Activated naive CD8-positive, alpha-beta T cell treated with anti-CD3 and anti-CD28 coated beads, Interleukin-2, amount 10 ng/mL, durations not matched to agents 7 days and 5 days (primary cell): ENCODE measurements around the gene WDR91. TPM values are rescaled to one million over a fixed set of nuclear protein-coding genes. Genes with fewer than 3 reads are reported as not detected.
"Not testable (repeated sequence)": the region's sequence is repeated elsewhere in the genome, so short reads cannot be mapped to it uniquely, and the experiment has no call there.

Experiments used
- ATAC-seq: fragments of 150-1000 bp; cut with Tn5 transposase; one replicate; pipeline ENCODE4 v1.10.0; 2021; ENCODE audit warnings: low read depth, moderate library complexity
- POLR2A ChIA-PET: fragments of 350-600 bp; sonication (Branson Sonifier 250); formaldehyde crosslinking; loops from one replicate; lab custom pipeline; 2021; ENCODE audit warnings: antibody characterized with exemption; lab: Charles Lee
- DNase-seq: peaks from one replicate; pipeline ENCODE4 v3.0.0; 2021
- H3K27ac Mint-ChIP-seq: one replicate; pipeline ENCODE4 v1.8.0; 2022; ENCODE audit warnings: mild to moderate bottlenecking, mixed read lengths
- H3K27me3 Mint-ChIP-seq: one replicate; pipeline ENCODE4 v1.8.0; 2022; ENCODE audit warnings: mild to moderate bottlenecking, moderate library complexity, mixed read lengths
- H3K36me3 Mint-ChIP-seq: one replicate; pipeline ENCODE4 v1.8.0; 2021; ENCODE audit warnings: mild to moderate bottlenecking, mixed read lengths
- H3K4me1 Mint-ChIP-seq: one replicate; pipeline ENCODE4 v1.8.0; 2021; ENCODE audit warnings: mixed read lengths
- H3K4me3 Mint-ChIP-seq: one replicate; pipeline ENCODE4 v1.8.0; 2022; ENCODE audit warnings: mild to moderate bottlenecking, moderate library complexity, mixed read lengths
- H3K9me3 Mint-ChIP-seq: one replicate; pipeline ENCODE4 v1.8.0; 2021; ENCODE audit warnings: mixed read lengths
- total RNA-seq, 2 experiments: library from RNA; stranded (reverse); gene quantifications; one replicate each; pipeline ENCODE4 v1.2.3, GENCODE V29; 2021

The WDR91 gene
- total RNA-seq, 2 experiments from 2014 or later: 18.7 to 19.1 TPM

GRCh38 chr7:135242096-135242684 is 30.9 kb upstream of the WDR91 start:
- Mint-ChIP-seq H3K4me1 (no peaks in the 10 kb centered on the region), H3K9me3 (no peaks in the 10 kb centered on the region), H3K36me3 (no peaks in the 10 kb centered on the region), H3K27ac (no peak overlapping the region), H3K27me3 (peaks cover 15% of the 10 kb centered on the region), H3K4me3 (no peak overlapping the region)
- DNase-seq (no peak), ATAC-seq (no peak)
- POLR2A ChIA-PET: no interaction called here

GRCh38 chr7:135240441-135240840 is 29.1 kb upstream of the WDR91 start:
- POLR2A ChIA-PET: no interaction called here

DNA sequence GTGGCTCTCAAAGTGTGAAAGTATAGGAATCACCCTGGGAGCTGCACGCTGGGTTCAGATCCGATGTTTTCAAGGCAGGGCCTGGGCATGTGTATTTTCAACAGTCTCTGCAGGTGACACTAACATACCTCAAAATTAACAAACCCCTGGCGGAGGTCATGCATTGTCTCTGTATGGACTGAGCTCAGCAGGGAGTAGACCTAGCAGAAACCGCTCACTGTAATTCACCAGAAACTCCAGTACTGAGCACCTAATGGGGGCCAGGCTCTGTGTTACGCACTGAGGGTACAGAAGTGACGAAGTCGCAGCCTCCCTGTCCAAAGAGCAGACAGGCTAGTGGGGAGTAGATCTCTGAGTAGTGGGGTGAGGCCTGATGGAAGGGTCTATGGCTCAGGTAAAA is 27.9 kb upstream of the WDR91 start:
- no peak for ATAC-seq
- POLR2A ChIA-PET: no interaction called here
- Mint-ChIP-seq H3K9me3 (no peaks in the 10 kb centered on the region), H3K36me3 (no peaks in the 10 kb centered on the region), H3K27me3 (peaks cover 14% of the 10 kb centered on the region), H3K4me3 (no peak overlapping the region), H3K27ac (no peak overlapping the region), H3K4me1 (peaks cover 4% of the 10 kb centered on the region)
- no peak for DNase-seq

More at GRCh38 chr7:135240441-135240840, 29.1 kb upstream of the WDR91 start:
- H3K9me3 Mint-ChIP-seq: no peaks in the 10 kb centered on the region
- no peak overlapping the region for H3K4me3 Mint-ChIP-seq
- DNase-seq: no peak
- H3K27me3 Mint-ChIP-seq: peaks cover 15% of the 10 kb centered on the region
- ATAC-seq: no peak
- no peaks in the 10 kb centered on the region for H3K36me3 Mint-ChIP-seq
- peaks cover 4% of the 10 kb centered on the region for H3K4me1 Mint-ChIP-seq
- H3K27ac Mint-ChIP-seq: no peak overlapping the region

GRCh38 chr7:135238112-135238744 is 26.9 kb upstream of the WDR91 start:
- Mint-ChIP-seq H3K27ac (no peak overlapping the region), H3K9me3 (no peaks in the 10 kb centered on the region), H3K36me3 (no peaks in the 10 kb centered on the region), H3K27me3 (peaks cover 11% of the 10 kb centered on the region), H3K4me1 (peaks cover 4% of the 10 kb centered on the region), H3K4me3 (no peak overlapping the region)
- no peak for DNase-seq
- POLR2A ChIA-PET: no interaction called here
- ATAC-seq: no peak

DNA sequence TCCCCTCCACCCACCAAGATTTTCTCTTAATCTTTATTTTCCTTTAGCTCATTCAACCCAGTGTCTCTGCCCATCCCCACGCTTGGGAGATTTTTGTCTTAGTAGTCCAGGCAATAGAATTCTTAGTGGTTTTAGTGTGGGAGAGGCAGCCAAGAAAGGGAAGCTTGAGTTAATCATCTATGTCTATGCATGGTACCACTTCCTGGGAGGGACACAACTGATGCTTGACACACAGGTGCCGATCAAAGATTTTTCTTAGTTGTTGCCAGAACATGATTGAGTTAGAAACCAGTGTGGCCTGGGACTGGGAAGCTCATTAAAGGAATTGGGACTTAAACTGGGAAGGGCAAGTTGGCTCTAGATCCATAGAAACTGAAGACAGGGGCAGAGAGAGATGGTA is 25.4 kb upstream of the WDR91 start:
- POLR2A ChIA-PET: no interaction called here
- H3K9me3 Mint-ChIP-seq: no peaks in the 10 kb centered on the region
- H3K27ac Mint-ChIP-seq: peak overlapping the region; percentile 32
- no peaks in the 10 kb centered on the region for H3K36me3 Mint-ChIP-seq
- no peak overlapping the region for H3K4me3 Mint-ChIP-seq
- peaks cover 4% of the 10 kb centered on the region for H3K4me1 Mint-ChIP-seq
- no peak for ATAC-seq
- no peak for DNase-seq
- H3K27me3 Mint-ChIP-seq: peaks cover 9% of the 10 kb centered on the region

- peaks cover 4% of the 10 kb centered on the region for H3K4me1 Mint-ChIP-seq
- no peaks in the 10 kb centered on the region for H3K36me3 Mint-ChIP-seq
- peaks cover 8% of the 10 kb centered on the region for H3K27me3 Mint-ChIP-seq
- DNase-seq: no peak
- POLR2A ChIA-PET: no interaction called here
- no peaks in the 10 kb centered on the region for H3K9me3 Mint-ChIP-seq
- no peak for ATAC-seq
- no peak overlapping the region for H3K4me3 Mint-ChIP-seq
- no peak overlapping the region for H3K27ac Mint-ChIP-seq
Measured at GRCh38 chr7:135235841-135236240, 24.5 kb upstream of the WDR91 start.

DNA sequence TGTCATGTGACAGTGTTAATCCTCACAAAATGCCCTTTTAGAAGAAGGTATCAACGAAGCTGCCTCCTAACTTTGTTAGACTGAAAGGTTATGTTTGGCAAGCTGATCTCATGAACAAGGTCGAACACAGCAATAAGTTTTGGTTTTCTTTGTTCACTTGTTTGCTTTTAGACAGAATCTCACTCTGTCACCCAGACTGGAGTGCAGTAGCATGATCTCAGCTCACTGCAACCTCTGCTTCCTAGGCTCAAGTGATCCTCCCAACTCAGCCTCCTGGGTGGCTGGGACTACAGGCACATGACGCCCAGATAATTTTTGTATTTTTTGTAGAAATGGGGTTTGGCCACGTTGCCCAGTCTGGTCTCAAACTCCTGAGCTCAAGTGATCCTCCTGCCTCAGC is 23.4 kb upstream of the WDR91 start:
- no peaks in the 10 kb centered on the region for H3K9me3 Mint-ChIP-seq
- POLR2A ChIA-PET: no interaction called here
- peaks cover 3% of the 10 kb centered on the region for H3K27me3 Mint-ChIP-seq
- peaks cover 4% of the 10 kb centered on the region for H3K4me1 Mint-ChIP-seq
- DNase-seq: no peak
- H3K27ac Mint-ChIP-seq: no peak overlapping the region
- ATAC-seq: no peak
- no peak overlapping the region for H3K4me3 Mint-ChIP-seq
- no peaks in the 10 kb centered on the region for H3K36me3 Mint-ChIP-seq

GRCh38 chr7:135234095-135234494 is 22.8 kb upstream of the WDR91 start:
- ATAC-seq, H3K4me1 Mint-ChIP-seq, H3K9me3 Mint-ChIP-seq, H3K36me3 Mint-ChIP-seq, DNase-seq, H3K27ac Mint-ChIP-seq, H3K4me3 Mint-ChIP-seq, POLR2A ChIA-PET, H3K27me3 Mint-ChIP-seq: not testable (repeated sequence)

- H3K4me3 Mint-ChIP-seq: no peak within 1 kb of the TSS
- DNase-seq: no peak
- peaks cover 4% of the 10 kb centered on the region for H3K4me1 Mint-ChIP-seq
- POLR2A ChIA-PET: no interaction called here
- H3K27me3 Mint-ChIP-seq: peaks cover 1% of the 10 kb centered on the region
- no peak within 1 kb of the TSS for H3K27ac Mint-ChIP-seq
- no peaks in the 10 kb centered on the region for H3K36me3 Mint-ChIP-seq
- no peaks in the 10 kb centered on the region for H3K9me3 Mint-ChIP-seq
- no peak for ATAC-seq
Measured at GRCh38 chr7:135233570-135233969, 22.2 kb upstream of the WDR91 start, which contains the start of gene STRA8. Gene STRA8, plus strand, starts transcription at chr7:135233838. Its CDS starts 6,687 bp downstream, at chr7:135240525.

- no peak for ATAC-seq
- H3K27ac Mint-ChIP-seq: no peak overlapping the region
- no peak overlapping the region for H3K4me3 Mint-ChIP-seq
- H3K4me1 Mint-ChIP-seq: peaks cover 4% of the 10 kb centered on the region
- no peaks in the 10 kb centered on the region for H3K9me3 Mint-ChIP-seq
- H3K36me3 Mint-ChIP-seq: no peaks in the 10 kb centered on the region
- DNase-seq: no peak
- POLR2A ChIA-PET: no interaction called here
- H3K27me3 Mint-ChIP-seq: no peaks in the 10 kb centered on the region
Measured at GRCh38 chr7:135232720-135233119, 21.4 kb upstream of the WDR91 start.

DNA sequence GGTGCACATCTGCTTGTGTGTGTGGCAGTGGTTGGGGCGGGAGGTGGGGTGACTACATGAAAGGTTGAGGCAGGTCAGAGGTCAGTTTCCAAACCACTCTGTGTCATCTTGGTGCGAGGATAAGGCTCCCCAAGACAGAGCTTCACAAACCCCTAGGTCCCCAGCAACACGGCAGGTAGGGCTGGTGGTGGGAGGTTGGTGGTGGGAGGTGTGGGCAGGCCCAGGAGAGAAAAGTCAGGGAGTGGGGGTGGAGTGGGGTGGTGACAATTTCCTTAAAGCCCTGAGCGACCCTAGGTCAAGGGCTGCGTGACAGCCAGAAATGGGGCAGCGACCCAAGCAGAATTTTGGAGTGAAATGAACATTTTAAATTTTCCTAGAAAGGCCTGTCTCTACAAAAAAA is 20.8 kb upstream of the WDR91 start:
- Mint-ChIP-seq H3K4me1 (peaks cover 4% of the 10 kb centered on the region), H3K27me3 (no peaks in the 10 kb centered on the region), H3K9me3 (no peaks in the 10 kb centered on the region), H3K36me3 (no peaks in the 10 kb centered on the region), H3K27ac (no peak overlapping the region), H3K4me3 (no peak overlapping the region)
- ATAC-seq (no peak), DNase-seq (no peak)
- POLR2A ChIA-PET: no interaction called here

DNA sequence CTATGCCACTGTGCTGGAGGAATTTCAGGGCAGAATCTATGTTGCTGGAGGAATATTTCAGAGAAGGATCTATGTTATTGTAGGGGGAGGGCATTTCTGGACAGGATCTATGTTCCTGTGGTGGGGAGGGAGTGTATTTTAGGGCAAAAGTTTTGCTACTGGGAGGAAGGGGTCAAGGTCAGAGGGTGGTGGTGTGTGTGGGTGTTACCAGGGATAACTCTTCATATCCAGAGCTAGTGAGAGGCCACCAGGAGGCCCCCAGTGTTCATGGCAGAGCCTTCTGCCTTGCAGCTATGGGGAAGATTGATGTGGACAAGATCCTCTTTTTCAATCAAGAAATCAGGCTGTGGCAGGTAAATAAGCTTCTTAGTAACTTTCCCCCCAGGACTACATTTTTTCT is 20.4 kb upstream of the WDR91 start:
- H3K27me3 Mint-ChIP-seq: no peaks in the 10 kb centered on the region

GRCh38 chr7:135224027-135224426 is 12.7 kb upstream of the WDR91 start:
- DNase-seq (no peak), ATAC-seq (no peak)
- Mint-ChIP-seq H3K4me3 (peak overlapping the region; percentile 33), H3K9me3 (peaks cover 8% of the 10 kb centered on the region), H3K4me1 (peaks cover 11% of the 10 kb centered on the region), H3K36me3 (peaks cover 2% of the 10 kb centered on the region), H3K27ac (no peak overlapping the region), H3K27me3 (peaks cover 2% of the 10 kb centered on the region)
- POLR2A ChIA-PET: no interaction called here

More for the DNA sequence above, 20.4 kb upstream of the WDR91 start:
- Mint-ChIP-seq H3K36me3 (no peaks in the 10 kb centered on the region), H3K27ac (no peak overlapping the region), H3K4me3 (no peak overlapping the region), H3K4me1 (peaks cover 1% of the 10 kb centered on the region), H3K9me3 (no peaks in the 10 kb centered on the region)
- POLR2A ChIA-PET: no interaction called here
- DNase-seq (no peak), ATAC-seq (no peak)
